GM19395 (cell line): ENCODE data around the gene KIAA1614.

Experiments used
- ATAC-seq: cut with Tn5 transposase; IDR thresholded peaks from one replicate; pipeline ENCODE4 v1.9.1; 2021; ENCODE audit warnings: mild to moderate bottlenecking, moderate library complexity; ENCODE audit not compliant: unreplicated experiment

Gene KIAA1614

GRCh38 chr1:180912801-180913565 lies at the start of gene KIAA1614:
KIAA1614 (plus strand) TSS chr1:180912897; CDS start chr1:180913244, 347 bp downstream.
- no peak for ATAC-seq

- no peak for ATAC-seq
These were observed 49.4 kb upstream of the KIAA1614 start for GRCh38 chr1:180863158-180863775.

GRCh38 chr1:180881806-180882509 lies 30.7 kb upstream of the KIAA1614 start:
- ATAC-seq, result peak; percentile 72

GRCh38 chr1:180884588-180885300 lies 28.0 kb upstream of the KIAA1614 start:
- no peak for ATAC-seq

- ATAC-seq, result no peak
These were observed 26.4 kb upstream of the KIAA1614 start for GRCh38 chr1:180886338-180886737.

GRCh38 chr1:180887841-180888240 lies 24.9 kb upstream of the KIAA1614 start:
- ATAC-seq, result no peak

GRCh38 chr1:180888870-180889269 lies 23.8 kb upstream of the KIAA1614 start:
- peak; percentile 84 for ATAC-seq

- peak; percentile 5 for ATAC-seq
These were observed 23.4 kb upstream of the KIAA1614 start for GRCh38 chr1:180889325-180889724.

GRCh38 chr1:180892272-180892671 lies 20.4 kb upstream of the KIAA1614 start:
- ATAC-seq, result no peak

- ATAC-seq, result no peak
These were observed 20.0 kb upstream of the KIAA1614 start for GRCh38 chr1:180892675-180893074.

GRCh38 chr1:180893614-180894013 lies 19.1 kb upstream of the KIAA1614 start:
- no peak for ATAC-seq

GRCh38 chr1:180896161-180896560 lies 16.5 kb upstream of the KIAA1614 start:
- ATAC-seq, result no peak

- no peak for ATAC-seq
These were observed 14.1 kb upstream of the KIAA1614 start for GRCh38 chr1:180898441-180899219.

- no peak for ATAC-seq
These were observed 13.4 kb upstream of the KIAA1614 start for GRCh38 chr1:180899262-180899661.

GRCh38 chr1:180901076-180901990 lies 11.4 kb upstream of the KIAA1614 start:
- no peak for ATAC-seq

GRCh38 chr1:180902541-180902940 lies 10.2 kb upstream of the KIAA1614 start:
- ATAC-seq, result no peak

GRCh38 chr1:180905927-180906326 lies 6.8 kb upstream of the KIAA1614 start:
- no peak for ATAC-seq

GRCh38 chr1:180906511-180906910 lies 6.2 kb upstream of the KIAA1614 start:
- no peak for ATAC-seq

GRCh38 chr1:180907313-180908055 lies 5.2 kb upstream of the KIAA1614 start:
- ATAC-seq, result no peak
